ENCODE data around the gene GLOD4. TPM values are rescaled to one million over a fixed set of nuclear protein-coding genes. Genes with fewer than 3 reads are reported as not detected.
"Not testable (repeated sequence)": the region's sequence is repeated elsewhere in the genome, so short reads cannot be mapped to it uniquely, and the experiment has no call there.

GLOD4 gene
- total and polyA plus RNA-seq, 2 of the 4 experiments (the other 2 are of a cell fraction) = 26.3 to 36.7 TPM

GRCh38 chr17:830381-830780, 48.3 kb upstream of the GLOD4 start:
- H3K56ac ChIP-seq (ENCODE audit: extremely low read depth, insufficient read depth, low read length) = no peak overlapping the region
- H2AFZ ChIP-seq (replicated peaks; ENCODE audit: low read length, poor library complexity) = no peak overlapping the region
- no peak overlapping the region for H2BK5ac ChIP-seq (ENCODE audit: low read depth, low read length, poor library complexity, severe bottlenecking)
- H4K8ac ChIP-seq (ENCODE audit: low read depth in 2 of 2, low read length in 2 of 2) = no peak overlapping the region
- peaks cover 54% of the 10 kb centered on the region for H4K20me1 ChIP-seq (ENCODE audit: insufficient read depth, low read length)
- ATAC-seq (ENCODE audit: low read depth) = no peak
- no peak overlapping the region for H4K91ac ChIP-seq (ENCODE audit: insufficient read depth, low read depth, low read length)
- H3K9me1 ChIP-seq (ENCODE audit: insufficient read depth, low read length) = peaks cover 6% of the 10 kb centered on the region; the same call in 1 of the 2 replicates
- no peaks in the 10 kb centered on the region for H3K9me3 ChIP-seq (ENCODE audit: control insufficient read depth, insufficient read depth, low read length)
- intact Hi-C loops (cut with micrococcal nuclease) (no loop called here), in situ Hi-C loops (cut with MboI; ENCODE audit: low sequenced_read_pairs) (no loop called here), dilution Hi-C loops (cut with HindIII; ENCODE audit: low sequenced_read_pairs, unreplicated experiment) (no loop called here)
- H2BK20ac ChIP-seq (ENCODE audit: low read depth, low read length) = no peak overlapping the region
- no peak overlapping the region for H3K4me3 ChIP-seq (ENCODE audit: insufficient read depth, low read depth, low read length)
- no peak overlapping the region for H2BK120ac ChIP-seq (ENCODE audit: low read depth, low read length)
- H3K27ac ChIP-seq (ENCODE audit: insufficient read depth, low read length) = no peak overlapping the region
- CTCF ChIA-PET = no interaction called here
- no peak for DNase-seq
- H3K14ac ChIP-seq (replicated peaks; ENCODE audit: low read depth, low read length) = no peak overlapping the region
- no peak overlapping the region for H2AK5ac ChIP-seq (ENCODE audit: low read depth, low read length)
- no peak overlapping the region for H4K5ac ChIP-seq (ENCODE audit: low read depth, low read length)
- H2BK15ac ChIP-seq (ENCODE audit: low read depth, low read length) = no peak overlapping the region
- WGBS, 2 experiments (ENCODE audit: extremely low coverage in 2 of 2, insufficient read length in 1 of 2) = 76% methylated on average over 14 of the region's 19 CpGs; no CpG with 5 or more reads in 1 of the 2 experiments
- no peak overlapping the region for H3K23ac ChIP-seq (ENCODE audit: low read depth, low read length)
- POLR2A ChIA-PET (ENCODE audit: unreplicated experiment) = no interaction called here
- no peak overlapping the region for H3K4ac ChIP-seq (ENCODE audit: low read depth, low read length)
- peaks cover 17% of the 10 kb centered on the region for H3K36me3 ChIP-seq (ENCODE audit: control insufficient read depth, insufficient read depth, low read length)
- no peak overlapping the region for H3K4me2 ChIP-seq (ENCODE audit: low read depth, low read length)
- H3K27me3 ChIP-seq (ENCODE audit: control insufficient read depth, insufficient read depth, low read length) = no peaks in the 10 kb centered on the region
- no peak overlapping the region for H3K9ac ChIP-seq (ENCODE audit: low read depth, low read length)
- peaks cover 18 to 44% of the 10 kb centered on the region in 2 experiments; a peak in 3 of 4 replicates for H3K79me1 ChIP-seq (ENCODE audit: low read depth in 1 of 2, low read length in 2 of 2)
- H2AK9ac ChIP-seq (replicated peaks; ENCODE audit: low read depth, low read length, poor library complexity) = no peak overlapping the region
- H3K4me1 ChIP-seq (ENCODE audit: control insufficient read depth, insufficient read depth, low read length) = no peaks in the 10 kb centered on the region
- BruUV-seq (replicated peaks) = no TSS peak
- no peak for TF ChIP-seq MAZ (IDR thresholded peaks at IDR 0.05; ENCODE audit: borderline replicate concordance, low read depth, low read length)
- no peak overlapping the region for H3K18ac ChIP-seq (ENCODE audit: low read depth, low read length)

- H3K56ac ChIP-seq (ENCODE audit: extremely low read depth, insufficient read depth, low read length); H3K9me3 ChIP-seq (ENCODE audit: control insufficient read depth, insufficient read depth, low read length); H4K91ac ChIP-seq (ENCODE audit: insufficient read depth, low read depth, low read length); in situ Hi-C loops (cut with MboI; ENCODE audit: low sequenced_read_pairs); H3K4me3 ChIP-seq (ENCODE audit: insufficient read depth, low read depth, low read length); H2AFZ ChIP-seq (replicated peaks; ENCODE audit: low read length, poor library complexity); H3K9ac ChIP-seq (ENCODE audit: low read depth, low read length); H3K4ac ChIP-seq (ENCODE audit: low read depth, low read length); H2AK9ac ChIP-seq (replicated peaks; ENCODE audit: low read depth, low read length, poor library complexity); H2BK120ac ChIP-seq (ENCODE audit: low read depth, low read length); H2AK5ac ChIP-seq (ENCODE audit: low read depth, low read length); H3K27me3 ChIP-seq (ENCODE audit: control insufficient read depth, insufficient read depth, low read length); H4K5ac ChIP-seq (ENCODE audit: low read depth, low read length); H3K4me1 ChIP-seq (ENCODE audit: control insufficient read depth, insufficient read depth, low read length); POLR2A ChIA-PET (ENCODE audit: unreplicated experiment); H3K4me2 ChIP-seq (ENCODE audit: low read depth, low read length); H3K27ac ChIP-seq (ENCODE audit: insufficient read depth, low read length); DNase-seq; H3K18ac ChIP-seq (ENCODE audit: low read depth, low read length); H3K23ac ChIP-seq (ENCODE audit: low read depth, low read length); CTCF ChIA-PET; intact Hi-C loops (cut with micrococcal nuclease); H3K14ac ChIP-seq (replicated peaks; ENCODE audit: low read depth, low read length); H2BK15ac ChIP-seq (ENCODE audit: low read depth, low read length); H3K9me1 ChIP-seq (ENCODE audit: insufficient read depth, low read length); H4K8ac ChIP-seq (ENCODE audit: low read depth in 2 of 2, low read length in 2 of 2); dilution Hi-C loops (cut with HindIII; ENCODE audit: low sequenced_read_pairs, unreplicated experiment); ATAC-seq (ENCODE audit: low read depth); BruUV-seq (replicated peaks); H2BK5ac ChIP-seq (ENCODE audit: low read depth, low read length, poor library complexity, severe bottlenecking); H2BK20ac ChIP-seq (ENCODE audit: low read depth, low read length): not testable (repeated sequence)
- H4K20me1 ChIP-seq (ENCODE audit: insufficient read depth, low read length) = peaks cover 47% of the 10 kb centered on the region
- no CpG with 5 or more reads among the region's 3 CpGs for WGBS, 2 experiments (ENCODE audit: extremely low coverage in 2 of 2, insufficient read length in 1 of 2)
- peaks cover 15 to 42% of the 10 kb centered on the region in 2 experiments; a peak in 3 of 4 replicates for H3K79me1 ChIP-seq (ENCODE audit: low read depth in 1 of 2, low read length in 2 of 2)
- peaks cover 23% of the 10 kb centered on the region for H3K36me3 ChIP-seq (ENCODE audit: control insufficient read depth, insufficient read depth, low read length)
These were observed 47.5 kb upstream of the GLOD4 start for GRCh38 chr17:829614-830013.

Measured in IMR-90 (cell line).